HepG2 (cell line): ENCODE results near the gene ACOXL. TPM values are rescaled to one million over a fixed set of nuclear protein-coding genes. Genes with fewer than 3 reads are reported as not detected.

Experiments
- ATAC-seq: fragments of 200-7000 bp; cut with Tn5 transposase; 3 replicates; pipeline ENCODE4 v1.9.1; 2020; ENCODE audit warnings: mild to moderate bottlenecking, moderate library complexity
- BruUV-seq: library from RNA; stranded (reverse); fragments of 400-500 nt; replicated peaks from 2 replicates; lab custom pipeline; 2021; lab: Mats Ljungman, UMichigan
- CTCF ChIA-PET: fragments of 300-600 bp; formaldehyde crosslinking; extraction: SDS; loops from one replicate; lab custom pipeline; 2021; ENCODE audit warnings: low total read pairs, inconsistent platforms, low intra/inter-chr PET ratio; lab: Yijun Ruan, JAX
- POLR2A ChIA-PET: fragments of 350-600 bp; sonication (Branson Sonifier 250); formaldehyde crosslinking; loops from one replicate; lab custom pipeline; 2020; ENCODE audit warnings: antibody characterized with exemption, inconsistent platforms; lab: Yijun Ruan, JAX
- DNase-seq: peaks from one replicate; pipeline ENCODE4 v3.0.0-alpha.2; 2015; ENCODE audit warnings: low spot score
- FAIRE-seq: peaks from 3 replicates; lab custom pipeline; 2011; peaks lifted over from hg19 to GRCh38; lab: Jason Lieb, UNC
- H2AFZ ChIP-seq: one replicate; pipeline ENCODE4 v1.6.1; 2011; ENCODE audit warnings: low read length, inconsistent platforms
- H3K27ac ChIP-seq: fragments of 300-600 bp; 3 replicates; pipeline ENCODE4 v1.8.0; 2011; ENCODE audit warnings: mixed run types, mild to moderate bottlenecking, mixed read lengths, low read length, inconsistent platforms; ENCODE audit not compliant: insufficient read depth; ENCODE audit errors: extremely low read length
- H3K27me3 ChIP-seq, 2 experiments: fragments of 200-600 bp in 1 of 2; 2 replicates in 1 of 2; 3 replicates in 1 of 2; pipeline versions ENCODE4 v1.6.0 to v1.8.0; 2011; ENCODE audit warnings: low read length in 2 of 2, mild to moderate bottlenecking in 2 of 2, moderate library complexity in 2 of 2, inconsistent platforms in 1 of 2; ENCODE audit not compliant: insufficient read depth in 2 of 2, control insufficient read depth in 1 of 2
- H3K36me3 ChIP-seq, 2 experiments: fragments of 200-600 bp in 1 of 2; replicated peaks in 1 of 2; 2 replicates in 1 of 2; 3 replicates in 1 of 2; pipeline versions ENCODE4 v1.5.1 to v1.8.0; 2011; ENCODE audit warnings: low read length in 2 of 2, inconsistent platforms in 1 of 2; ENCODE audit not compliant: insufficient read depth in 2 of 2, control insufficient read depth in 1 of 2
- H3K4me1 ChIP-seq: 2 replicates; pipeline ENCODE4 v1.5.1; 2012; ENCODE audit warnings: low read length, inconsistent platforms; ENCODE audit not compliant: insufficient read depth
- H3K4me2 ChIP-seq: 2 replicates; pipeline ENCODE4 v1.6.0; 2011; ENCODE audit warnings: low read depth, low read length, inconsistent platforms
- H3K4me3 ChIP-seq, 3 experiments: fragments of 200-600 bp in 1 of 3; sonication (generic), shearing (Covaris generic) in 1 of 3; replicated peaks in 1 of 3; 2 replicates each; pipeline ENCODE4 v1.5.1; 2011 to 2016; ENCODE audit warnings: low read length in 3 of 3, inconsistent platforms in 2 of 3, low read depth in 2 of 3, mild to moderate bottlenecking in 2 of 3, control low read depth in 1 of 3, mixed read lengths in 1 of 3; ENCODE audit not compliant: insufficient read depth in 1 of 3
- H3K79me2 ChIP-seq: one replicate; pipeline ENCODE4 v1.6.1; 2011; ENCODE audit warnings: low read length, inconsistent platforms; ENCODE audit not compliant: insufficient read depth
- H3K9ac ChIP-seq: 2 replicates; pipeline ENCODE4 v1.6.0; 2011; ENCODE audit warnings: mild to moderate bottlenecking, low read depth, low read length, inconsistent platforms; ENCODE audit not compliant: insufficient read depth
- H3K9me3 ChIP-seq: 2 replicates; pipeline ENCODE4 v1.5.1; 2012; ENCODE audit warnings: mild to moderate bottlenecking, low read length
- H4K20me1 ChIP-seq: 2 replicates; pipeline ENCODE4 v1.6.0; 2011; ENCODE audit warnings: inconsistent platforms, mild to moderate bottlenecking, low read length, moderate library complexity; ENCODE audit not compliant: insufficient read depth
- FOXM1 ChIP-seq: sonication (generic); formaldehyde crosslinking; IDR thresholded peaks from 2 replicates; pipeline ENCODE4 v1.5.0; 2020; ENCODE audit warnings: missing genetic modification reagents
- MBNL3 ChIP-seq: fragments of 250-450 bp; sonication (Bioruptor Pico); conservative IDR thresholded peaks from 2 replicates; pipeline ENCODE4 v1.8.0; 2022; ENCODE audit warnings: mild to moderate bottlenecking, inconsistent platforms
- MTF1 ChIP-seq: sonication (generic); formaldehyde crosslinking; IDR thresholded peaks from 2 replicates; pipeline ENCODE4 v1.5.0; 2020; ENCODE audit warnings: missing genetic modification reagents
- RERE ChIP-seq: IDR thresholded peaks from 2 replicates; pipeline ENCODE4 v1.6.1; 2016; ENCODE audit warnings: low read depth, missing genetic modification reagents, missing compliant biosample characterization
- RXRB ChIP-seq: IDR thresholded peaks from 2 replicates; pipeline ENCODE4 v1.6.1; 2016; ENCODE audit warnings: borderline replicate concordance, missing genetic modification reagents, missing compliant biosample characterization
- ZBED4 ChIP-seq: sonication (generic); formaldehyde crosslinking; IDR thresholded peaks from 2 replicates; pipeline ENCODE4 v1.4.0; 2020; ENCODE audit warnings: missing genetic modification reagents, borderline replicate concordance
- ZBTB4 ChIP-seq: sonication (generic); formaldehyde crosslinking; IDR thresholded peaks from 2 replicates; pipeline ENCODE4 v1.4.0; 2020; ENCODE audit warnings: missing genetic modification reagents, mild to moderate bottlenecking, borderline replicate concordance
- ZFP90 ChIP-seq: sonication (generic); formaldehyde crosslinking; IDR thresholded peaks from 2 replicates; pipeline ENCODE4 v1.8.0; 2022; ENCODE audit warnings: missing genetic modification reagents, mild to moderate bottlenecking, inconsistent platforms, borderline replicate concordance
- ZNF678 ChIP-seq: sonication (generic); formaldehyde crosslinking; IDR thresholded peaks from 2 replicates; pipeline ENCODE4 v1.4.0; 2020; ENCODE audit warnings: mild to moderate bottlenecking, missing genetic modification reagents
- ZSCAN29 ChIP-seq: sonication (generic); formaldehyde crosslinking; conservative IDR thresholded peaks from 2 replicates; pipeline ENCODE4 v1.4.0; 2020; ENCODE audit warnings: mild to moderate bottlenecking, missing genetic modification reagents
- WGBS: methylation state at CpG from one replicate; pipeline ENCODE4 v1.1.6; 2017; ENCODE audit warnings: low lambda C conversion rate; 5-methylcytosine and 5-hydroxymethylcytosine counted together
- in situ Hi-C: cut with HindIII; loops from 2 replicates; pipeline ENCODE4 v1.10.0; 2017; ENCODE audit warnings: low pct_unique_long_range_greater_than_20kb; ENCODE audit not compliant: extremely low pct_ligation_motif_present
- intact Hi-C: fragments of 100-400 bp; cut with micrococcal nuclease; formaldehyde crosslinking; loops from one replicate; pipeline ENCODE4 v1.10.0; 2022; ENCODE audit not compliant: unreplicated experiment
- polyA plus RNA-seq, 8 experiments: library from polyadenylated mRNA; depleted of rRNA in 3 of 8; stranded (reverse) in 7 of 8; unstranded in 1 of 8; fragments of >200 nt; fragmentation: Illumina TruSeq in 4 of 8; extraction: Trizol in 4 of 8; gene quantifications; 2 replicates each; pipeline versions ENCODE4 v1.2.1 to v1.2.3, GENCODE V29; 2011 to 2016; ENCODE audit warnings: low read depth in 4 of 8, missing spikeins in 1 of 8, mixed read lengths in 1 of 8; ENCODE audit not compliant: insufficient read depth in 1 of 8
- total RNA-seq, 5 experiments: library from RNA; depleted of rRNA; stranded (reverse); fragments of >200 nt; fragmentation: Illumina TruSeq; extraction: Trizol; gene quantifications; 2 replicates each; pipeline ENCODE4 v1.2.3, GENCODE V29; 2016; ENCODE audit warnings: low read depth in 1 of 5

Gene ACOXL
- total and polyA plus RNA-seq, 2 of the 13 experiments (the other 11 are each of a cell fraction or from before 2014, with no cell fraction given) = not detected

- FAIRE-seq (no peak), DNase-seq (no peak), ATAC-seq (no peak)
- in situ Hi-C loops = no loop called here
- no peak overlapping the region for H3K27ac ChIP-seq
- H3K4me1 ChIP-seq = peaks cover 36% of the 10 kb centered on the region
- POLR2A ChIA-PET = no interaction called here
- no peak overlapping the region for H3K4me2 ChIP-seq
- WGBS = 96% methylated on average over 3 of the region's 3 CpGs
- H4K20me1 ChIP-seq = no peaks in the 10 kb centered on the region
- H3K4me3 ChIP-seq = no peak overlapping the region
- no peak overlapping the region for H3K9ac ChIP-seq
- no peaks in the 10 kb centered on the region for H3K9me3 ChIP-seq
- H3K36me3 ChIP-seq = peaks cover 27 to 80% of the 10 kb centered on the region in 2 experiments
- intact Hi-C loops = no loop called here
- peaks cover 30% of the 10 kb centered on the region for H3K79me2 ChIP-seq
- no TSS peak for BruUV-seq
- no peak overlapping the region for H2AFZ ChIP-seq
- CTCF ChIA-PET = no interaction called here
- H3K27me3 ChIP-seq = no peaks in the 10 kb centered on the region
- TF ChIP-seq ZBED4 (CRISPR knock-in tag) = no peak
- TF ChIP-seq ZNF678 (CRISPR knock-in tag) = no peak
- TF ChIP-seq ZBTB4 = no peak
- no peak for TF ChIP-seq RERE (CRISPR knock-in tag)
- no peak for TF ChIP-seq RXRB (CRISPR knock-in tag)
- TF ChIP-seq MBNL3 = no peak
- TF ChIP-seq ZSCAN29 = no peak
- no peak for TF ChIP-seq FOXM1
- no peak for TF ChIP-seq MTF1 (CRISPR knock-in tag)
- TF ChIP-seq ZFP90 (CRISPR knock-in tag) = no peak
These were observed 428.4 kb downstream of the ACOXL start for GRCh38 chr2:111160758-111161157.
